Parathyroid adenoma (tissue), 2 donors: ENCODE measurements around the gene CPEB4.

Experiments used
- H2AFZ ChIP-seq: fragments of 300-600 bp; sonication (generic); one replicate; pipeline ENCODE4 v1.7.0; 2017; ENCODE audit warnings: antibody characterized with exemption, mild to moderate bottlenecking
- H3K27ac ChIP-seq: fragments of 300-600 bp; sonication (generic); one replicate; pipeline ENCODE4 v1.7.0; 2017
- H3K27me3 ChIP-seq: fragments of 300-600 bp; sonication (generic); one replicate; pipeline ENCODE4 v1.7.0; 2017; ENCODE audit warnings: low read length; ENCODE audit not compliant: control insufficient read depth, insufficient read depth
- H3K36me3 ChIP-seq: fragments of 300-600 bp; sonication (generic); one replicate; pipeline ENCODE4 v1.7.0; 2017; ENCODE audit warnings: low read length; ENCODE audit not compliant: control insufficient read depth, insufficient read depth
- H3K4me1 ChIP-seq: fragments of 300-600 bp; sonication (generic); one replicate; pipeline ENCODE4 v1.7.0; 2017; ENCODE audit warnings: control low read depth
- H3K4me2 ChIP-seq: fragments of 300-600 bp; sonication (generic); one replicate; pipeline ENCODE4 v1.7.0; 2017; ENCODE audit warnings: low read length
- H3K4me3 ChIP-seq: fragments of 300-600 bp; sonication (generic); one replicate; pipeline ENCODE4 v1.7.0; 2017; ENCODE audit warnings: low read depth, low read length
- H3K79me2 ChIP-seq: fragments of 300-600 bp; sonication (generic); one replicate; pipeline ENCODE4 v1.7.0; 2017; ENCODE audit warnings: control low read depth
- H3K9ac ChIP-seq: fragments of 300-600 bp; sonication (generic); one replicate; pipeline ENCODE4 v1.7.0; 2017; ENCODE audit warnings: mild to moderate bottlenecking
- H3K9me3 ChIP-seq: fragments of 300-600 bp; sonication (generic); one replicate; pipeline ENCODE4 v1.7.0; 2017; ENCODE audit warnings: low read length; ENCODE audit not compliant: control insufficient read depth
- TF ChIP-seq, protein P1 (sequence below): fragments of 300-600 bp; sonication (generic); IDR thresholded peaks from one replicate; pipeline ENCODE4 v1.7.0; 2017; ENCODE audit warnings: antibody characterized with exemption, mild to moderate bottlenecking
- donor health status: primary hyperparathyroidism.

The CPEB4 gene

DNA sequence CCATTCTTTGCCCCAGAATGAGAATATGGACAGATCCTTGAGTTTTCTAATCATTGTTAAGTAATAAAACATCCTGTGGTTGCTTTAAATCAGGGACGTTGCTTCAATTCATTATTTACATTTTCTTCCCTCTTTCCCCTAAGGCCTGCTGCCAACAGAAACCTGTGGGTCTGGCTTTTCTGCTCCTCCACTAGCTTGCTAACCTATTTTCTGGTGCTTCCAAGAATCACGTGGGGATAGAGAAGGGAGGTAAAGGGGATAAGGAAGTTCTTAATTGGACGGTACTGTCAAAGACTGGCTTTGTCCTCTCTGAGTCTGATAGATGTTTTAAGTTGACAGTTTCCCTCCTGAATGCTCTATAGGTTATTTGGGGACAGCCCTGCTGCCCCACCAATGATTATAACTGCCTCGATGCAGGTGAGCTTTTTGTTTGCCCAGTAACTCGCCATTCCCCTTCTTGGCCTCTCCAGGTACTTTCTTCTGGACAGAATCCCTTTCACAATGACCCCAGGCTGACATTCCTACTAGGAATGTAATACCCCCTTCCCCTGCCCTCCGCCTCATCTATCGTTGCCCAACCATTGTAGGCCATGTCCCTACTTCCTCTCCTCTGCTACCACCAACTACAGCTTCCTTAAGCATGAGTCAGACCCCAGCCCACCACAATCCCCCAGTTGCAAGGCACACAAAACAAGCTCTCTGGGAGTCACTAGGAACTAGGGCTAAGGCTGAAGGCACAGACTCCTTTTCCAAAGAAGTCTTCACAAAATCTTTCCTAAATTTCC lies 19.9 kb upstream of the CPEB4 start:
- no peaks in the 10 kb centered on the region for H3K79me2 ChIP-seq
- no peak overlapping the region for H2AFZ ChIP-seq
- H3K27ac ChIP-seq, result no peak overlapping the region
- H3K9me3 ChIP-seq, result no peaks in the 10 kb centered on the region
- H3K4me2 ChIP-seq, result no peak overlapping the region
- H3K4me1 ChIP-seq, result peaks cover 29% of the 10 kb centered on the region
- H3K9ac ChIP-seq, result no peak overlapping the region
- H3K36me3 ChIP-seq, result no peaks in the 10 kb centered on the region
- H3K27me3 ChIP-seq, result no peaks in the 10 kb centered on the region
- TF ChIP-seq, protein P1, sequence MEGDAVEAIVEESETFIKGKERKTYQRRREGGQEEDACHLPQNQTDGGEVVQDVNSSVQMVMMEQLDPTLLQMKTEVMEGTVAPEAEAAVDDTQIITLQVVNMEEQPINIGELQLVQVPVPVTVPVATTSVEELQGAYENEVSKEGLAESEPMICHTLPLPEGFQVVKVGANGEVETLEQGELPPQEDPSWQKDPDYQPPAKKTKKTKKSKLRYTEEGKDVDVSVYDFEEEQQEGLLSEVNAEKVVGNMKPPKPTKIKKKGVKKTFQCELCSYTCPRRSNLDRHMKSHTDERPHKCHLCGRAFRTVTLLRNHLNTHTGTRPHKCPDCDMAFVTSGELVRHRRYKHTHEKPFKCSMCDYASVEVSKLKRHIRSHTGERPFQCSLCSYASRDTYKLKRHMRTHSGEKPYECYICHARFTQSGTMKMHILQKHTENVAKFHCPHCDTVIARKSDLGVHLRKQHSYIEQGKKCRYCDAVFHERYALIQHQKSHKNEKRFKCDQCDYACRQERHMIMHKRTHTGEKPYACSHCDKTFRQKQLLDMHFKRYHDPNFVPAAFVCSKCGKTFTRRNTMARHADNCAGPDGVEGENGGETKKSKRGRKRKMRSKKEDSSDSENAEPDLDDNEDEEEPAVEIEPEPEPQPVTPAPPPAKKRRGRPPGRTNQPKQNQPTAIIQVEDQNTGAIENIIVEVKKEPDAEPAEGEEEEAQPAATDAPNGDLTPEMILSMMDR, result no peak
- H3K4me3 ChIP-seq, result no peak overlapping the region

DNA sequence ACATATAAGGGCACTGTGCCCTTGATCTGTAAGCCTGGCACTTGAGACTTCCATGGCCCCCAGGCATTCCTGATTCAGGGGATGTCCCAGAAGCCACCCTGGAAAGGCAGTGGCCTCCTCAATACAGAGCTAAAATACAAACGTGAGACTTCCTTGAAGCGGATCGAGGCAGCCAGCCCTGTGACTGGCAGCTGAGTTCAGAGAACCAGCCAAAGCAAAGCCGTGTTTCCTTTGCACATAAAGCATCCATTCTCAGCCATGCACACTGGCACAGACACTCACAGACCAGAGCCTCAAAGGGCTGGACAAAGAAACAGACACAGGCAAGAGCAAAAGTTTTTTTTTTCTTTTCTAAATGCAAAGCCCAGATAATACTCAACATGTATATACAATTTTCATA lies 18.8 kb upstream of the CPEB4 start:
- Histone ChIP-seq H3K27me3 (no peaks in the 10 kb centered on the region), H3K4me3 (no peak overlapping the region), H3K4me2 (no peak overlapping the region), H3K27ac (no peak overlapping the region), H2AFZ (peak overlapping the region; percentile 54), H3K4me1 (peaks cover 26% of the 10 kb centered on the region), H3K9ac (no peak overlapping the region), H3K79me2 (no peaks in the 10 kb centered on the region), H3K9me3 (no peaks in the 10 kb centered on the region), H3K36me3 (no peaks in the 10 kb centered on the region)
- TF ChIP-seq, protein P1, result no peak

- no peak overlapping the region for H3K4me3 ChIP-seq
- H3K36me3 ChIP-seq, result no peaks in the 10 kb centered on the region
- no peaks in the 10 kb centered on the region for H3K27me3 ChIP-seq
- H3K9ac ChIP-seq, result no peak overlapping the region
- TF ChIP-seq, protein P1, result no peak
- H3K27ac ChIP-seq, result no peak overlapping the region
- H2AFZ ChIP-seq, result peak overlapping the region; percentile 28
- peaks cover 20% of the 10 kb centered on the region for H3K4me1 ChIP-seq
- no peaks in the 10 kb centered on the region for H3K9me3 ChIP-seq
- no peaks in the 10 kb centered on the region for H3K79me2 ChIP-seq
- H3K4me2 ChIP-seq, result no peak overlapping the region
Observed at GRCh38 chr5:173872957-173873305, 15.2 kb upstream of the CPEB4 start.

DNA sequence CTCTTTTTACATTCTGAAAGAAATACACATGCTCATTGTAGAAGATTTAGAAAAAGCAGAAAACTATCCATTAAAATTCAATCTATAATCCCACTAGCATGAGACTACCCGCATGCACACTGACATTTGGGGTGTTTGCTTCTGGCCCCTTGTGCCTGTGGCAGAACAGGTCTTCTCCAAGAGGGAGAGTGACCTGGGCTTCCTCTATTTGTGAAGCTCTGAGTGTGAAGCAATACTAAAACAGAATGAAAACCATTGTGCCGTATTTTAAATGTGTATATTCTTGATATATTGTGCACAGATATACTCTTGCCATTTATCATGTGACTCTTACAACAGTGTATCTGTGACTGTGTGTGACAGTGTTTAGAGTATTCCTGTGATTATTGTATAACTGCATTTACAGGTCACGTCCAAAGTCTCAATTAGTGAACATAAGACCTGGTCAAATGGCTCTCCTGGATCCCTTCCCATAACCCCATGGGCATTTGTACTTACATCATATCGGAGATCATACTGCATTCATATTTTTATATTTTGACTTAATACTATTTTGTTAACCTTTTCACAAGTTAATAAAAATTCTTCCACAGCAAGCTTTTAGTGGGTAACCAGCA lies 14.7 kb upstream of the CPEB4 start:
- H3K4me3 ChIP-seq, result no peak overlapping the region
- no peaks in the 10 kb centered on the region for H3K27me3 ChIP-seq
- no peak overlapping the region for H3K27ac ChIP-seq
- no peaks in the 10 kb centered on the region for H3K9me3 ChIP-seq
- H3K4me1 ChIP-seq, result peaks cover 22% of the 10 kb centered on the region
- H3K79me2 ChIP-seq, result no peaks in the 10 kb centered on the region
- H3K9ac ChIP-seq, result no peak overlapping the region
- H2AFZ ChIP-seq, result no peak overlapping the region
- H3K36me3 ChIP-seq, result no peaks in the 10 kb centered on the region
- TF ChIP-seq, protein P1, result no peak
- no peak overlapping the region for H3K4me2 ChIP-seq

DNA sequence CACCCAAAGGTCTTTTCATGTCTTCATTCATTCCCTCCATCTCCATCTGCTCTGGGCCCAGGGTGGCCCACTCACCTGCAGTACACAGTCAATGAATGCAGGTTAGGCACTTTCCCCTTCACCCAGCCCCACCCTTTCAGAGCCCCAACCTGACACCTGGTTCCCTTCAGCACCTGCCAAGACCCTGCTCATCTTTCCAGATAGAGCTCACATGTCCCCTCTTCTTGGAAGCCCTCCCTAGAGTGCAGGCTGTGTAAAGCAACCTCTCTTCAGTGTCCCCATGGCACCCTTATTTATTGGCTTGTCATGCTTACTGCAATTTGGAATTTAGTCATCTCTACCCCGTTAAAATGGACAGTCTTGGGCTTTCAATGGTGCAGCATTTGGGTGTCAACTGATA lies 13.0 kb upstream of the CPEB4 start:
- Histone ChIP-seq H3K4me2 (no peak overlapping the region), H3K27me3 (no peaks in the 10 kb centered on the region), H3K79me2 (no peaks in the 10 kb centered on the region), H3K4me1 (peaks cover 27% of the 10 kb centered on the region), H3K4me3 (no peak overlapping the region), H3K27ac (no peak overlapping the region), H2AFZ (no peak overlapping the region), H3K9ac (no peak overlapping the region), H3K36me3 (no peaks in the 10 kb centered on the region), H3K9me3 (no peaks in the 10 kb centered on the region)
- TF ChIP-seq, protein P1, result no peak
